ENCODE results near the gene EIF3I. TPM values are rescaled to one million over a fixed set of nuclear protein-coding genes. Genes with fewer than 3 reads are reported as not detected.
A peak's percentile ranks its signal among the peaks of the same experiment; 100 is the strongest.

Gene EIF3I
- total RNA-seq, 1 donor from 2014 or later, result 184 TPM

DNA sequence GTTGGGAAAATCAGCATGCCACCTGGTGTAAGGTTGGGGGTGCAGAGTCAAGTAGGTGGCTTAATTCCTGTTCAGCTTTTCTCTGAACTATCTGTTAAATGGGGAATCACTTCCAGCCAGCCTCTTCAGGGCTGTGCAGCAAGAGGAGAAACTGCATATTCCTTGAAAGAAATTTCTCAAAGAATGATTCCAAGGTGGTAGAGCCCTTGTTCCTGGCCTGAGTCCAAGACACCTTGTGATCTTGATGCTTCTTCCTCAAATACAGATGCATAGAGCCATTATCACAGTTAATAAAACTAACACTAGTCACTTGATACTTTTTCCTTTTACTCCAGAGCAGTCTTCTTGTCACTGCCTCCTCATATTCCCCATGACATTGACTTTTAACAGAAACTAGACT, 37.6 kb upstream of the EIF3I start:
- TF ChIP-seq, protein P1, sequence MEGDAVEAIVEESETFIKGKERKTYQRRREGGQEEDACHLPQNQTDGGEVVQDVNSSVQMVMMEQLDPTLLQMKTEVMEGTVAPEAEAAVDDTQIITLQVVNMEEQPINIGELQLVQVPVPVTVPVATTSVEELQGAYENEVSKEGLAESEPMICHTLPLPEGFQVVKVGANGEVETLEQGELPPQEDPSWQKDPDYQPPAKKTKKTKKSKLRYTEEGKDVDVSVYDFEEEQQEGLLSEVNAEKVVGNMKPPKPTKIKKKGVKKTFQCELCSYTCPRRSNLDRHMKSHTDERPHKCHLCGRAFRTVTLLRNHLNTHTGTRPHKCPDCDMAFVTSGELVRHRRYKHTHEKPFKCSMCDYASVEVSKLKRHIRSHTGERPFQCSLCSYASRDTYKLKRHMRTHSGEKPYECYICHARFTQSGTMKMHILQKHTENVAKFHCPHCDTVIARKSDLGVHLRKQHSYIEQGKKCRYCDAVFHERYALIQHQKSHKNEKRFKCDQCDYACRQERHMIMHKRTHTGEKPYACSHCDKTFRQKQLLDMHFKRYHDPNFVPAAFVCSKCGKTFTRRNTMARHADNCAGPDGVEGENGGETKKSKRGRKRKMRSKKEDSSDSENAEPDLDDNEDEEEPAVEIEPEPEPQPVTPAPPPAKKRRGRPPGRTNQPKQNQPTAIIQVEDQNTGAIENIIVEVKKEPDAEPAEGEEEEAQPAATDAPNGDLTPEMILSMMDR (IDR thresholded peaks at IDR 0.05; ENCODE audit: insufficient read depth, low read depth, low read length), result no peak
- TF ChIP-seq EZH2 (IDR thresholded peaks at IDR 0.05; ENCODE audit: insufficient read depth, low read length), result no peak
- Histone ChIP-seq H3K4me2 (ENCODE audit: low read length) (peak overlapping the region; percentile 50), H4K20me1 (ENCODE audit: insufficient read depth, low read length) (peaks cover 77% of the 10 kb centered on the region), H3K9me3 (ENCODE audit: insufficient read depth, low read depth, low read length) (no peaks in the 10 kb centered on the region), H2AFZ (ENCODE audit: low read depth, low read length) (no peak overlapping the region), H3K9ac (ENCODE audit: low read length) (no peak overlapping the region), H3K36me3 (ENCODE audit: insufficient read depth, low read length) (peaks cover 46% of the 10 kb centered on the region), H3K79me2 (ENCODE audit: insufficient read depth, low read length) (peaks cover 77% of the 10 kb centered on the region), H3K27ac (ENCODE audit: low read depth, low read length) (no peak overlapping the region), H3K27me3 (ENCODE audit: insufficient read depth, low read length) (no peaks in the 10 kb centered on the region), H3K4me3 (ENCODE audit: insufficient read depth, low read depth, low read length) (no peak overlapping the region), H3K4me1 (ENCODE audit: insufficient read depth, low read length) (peaks cover 19% of the 10 kb centered on the region)
- no peak for DNase-seq (ENCODE audit: low read depth)
- no peak overlapping the region for H3K4me3 Mint-ChIP-seq (ENCODE audit: unreplicated experiment)
- no peaks in the 10 kb centered on the region for H3K27me3 Mint-ChIP-seq (ENCODE audit: low read depth, unreplicated experiment)
- no peak for FAIRE-seq
- peak overlapping the region; percentile 66 for H3K27ac Mint-ChIP-seq (ENCODE audit: unreplicated experiment)
- H3K9me3 Mint-ChIP-seq (ENCODE audit: unreplicated experiment), result no peaks in the 10 kb centered on the region
- H3K36me3 Mint-ChIP-seq (ENCODE audit: low read depth, unreplicated experiment), result peaks cover 36% of the 10 kb centered on the region
- peaks cover 39% of the 10 kb centered on the region for H3K4me1 Mint-ChIP-seq (ENCODE audit: low read depth, unreplicated experiment)

DNA sequence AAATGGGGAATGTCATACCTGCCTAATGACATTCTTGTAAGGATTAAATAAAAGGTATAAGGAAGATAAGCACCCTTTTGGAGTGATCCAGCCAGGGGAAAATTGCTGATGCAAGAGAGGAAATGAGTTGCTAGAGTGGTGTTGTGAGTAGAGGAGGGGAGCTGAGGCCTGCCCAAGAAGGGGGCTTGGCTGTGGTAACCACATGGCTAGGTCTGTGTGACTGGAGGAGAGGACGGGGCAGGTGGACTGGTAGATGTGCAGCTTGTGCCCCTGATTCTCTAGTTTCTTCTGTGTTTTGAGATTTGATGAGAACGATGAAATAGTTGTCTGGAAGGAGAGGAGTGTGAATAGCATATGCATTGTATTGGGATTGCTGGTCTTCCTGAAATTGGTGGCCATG, 36.1 kb upstream of the EIF3I start:
- Histone ChIP-seq H3K27ac (ENCODE audit: low read depth, low read length) (no peak overlapping the region), H3K4me1 (ENCODE audit: insufficient read depth, low read length) (peaks cover 11% of the 10 kb centered on the region), H4K20me1 (ENCODE audit: insufficient read depth, low read length) (peaks cover 82% of the 10 kb centered on the region), H3K27me3 (ENCODE audit: insufficient read depth, low read length) (no peaks in the 10 kb centered on the region), H3K4me3 (ENCODE audit: insufficient read depth, low read depth, low read length) (no peak overlapping the region), H3K9me3 (ENCODE audit: insufficient read depth, low read depth, low read length) (no peaks in the 10 kb centered on the region), H3K79me2 (ENCODE audit: insufficient read depth, low read length) (peaks cover 68% of the 10 kb centered on the region), H3K36me3 (ENCODE audit: insufficient read depth, low read length) (peaks cover 56% of the 10 kb centered on the region), H3K4me2 (ENCODE audit: low read length) (peak overlapping the region; percentile 1), H3K9ac (ENCODE audit: low read length) (no peak overlapping the region), H2AFZ (ENCODE audit: low read depth, low read length) (no peak overlapping the region)
- H3K36me3 Mint-ChIP-seq (ENCODE audit: low read depth, unreplicated experiment), result peaks cover 37% of the 10 kb centered on the region
- H3K9me3 Mint-ChIP-seq (ENCODE audit: unreplicated experiment), result no peaks in the 10 kb centered on the region
- peak overlapping the region; percentile 99 for H3K27ac Mint-ChIP-seq (ENCODE audit: unreplicated experiment)
- no peak for DNase-seq (ENCODE audit: low read depth)
- H3K4me1 Mint-ChIP-seq (ENCODE audit: low read depth, unreplicated experiment), result peaks cover 34% of the 10 kb centered on the region
- TF ChIP-seq, protein P1 (IDR thresholded peaks at IDR 0.05; ENCODE audit: insufficient read depth, low read depth, low read length), result no peak
- TF ChIP-seq EZH2 (IDR thresholded peaks at IDR 0.05; ENCODE audit: insufficient read depth, low read length), result no peak
- peak overlapping the region; percentile 74 for H3K4me3 Mint-ChIP-seq (ENCODE audit: unreplicated experiment)
- H3K27me3 Mint-ChIP-seq (ENCODE audit: low read depth, unreplicated experiment), result no peaks in the 10 kb centered on the region
- no peak for FAIRE-seq

DNA sequence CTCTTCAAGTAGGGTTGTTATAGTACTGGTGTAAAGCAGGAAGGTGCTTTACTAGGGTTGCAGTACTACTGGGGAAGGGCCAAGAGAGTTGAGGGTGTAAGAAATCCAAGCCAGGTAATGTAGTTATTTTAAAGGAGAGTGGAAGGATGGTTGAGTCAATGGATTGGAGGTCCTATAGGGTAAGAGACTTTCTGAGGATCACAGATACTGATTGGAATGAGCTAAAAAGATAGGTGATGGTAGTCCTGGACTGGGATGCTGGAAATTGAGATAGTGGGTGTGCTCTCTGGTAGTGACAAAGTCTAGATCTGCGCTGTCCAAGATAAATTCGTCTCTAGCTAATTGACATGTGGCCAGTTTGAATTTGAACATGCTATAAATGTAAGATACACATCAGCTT, 35.7 kb upstream of the EIF3I start:
- H3K27ac Mint-ChIP-seq (ENCODE audit: unreplicated experiment), result peak overlapping the region; percentile 99
- peaks cover 36% of the 10 kb centered on the region for H3K36me3 Mint-ChIP-seq (ENCODE audit: low read depth, unreplicated experiment)
- FAIRE-seq, result no peak

More for the DNA sequence above, 35.7 kb upstream of the EIF3I start:
- H3K4me3 ChIP-seq (ENCODE audit: insufficient read depth, low read depth, low read length), result no peak overlapping the region
- peak overlapping the region; percentile 1 for H3K4me2 ChIP-seq (ENCODE audit: low read length)
- Mint-ChIP-seq H3K9me3 (ENCODE audit: unreplicated experiment) (no peaks in the 10 kb centered on the region), H3K4me3 (ENCODE audit: unreplicated experiment) (peak overlapping the region; percentile 74), H3K27me3 (ENCODE audit: low read depth, unreplicated experiment) (no peaks in the 10 kb centered on the region), H3K4me1 (ENCODE audit: low read depth, unreplicated experiment) (peaks cover 30% of the 10 kb centered on the region)
- H3K4me1 ChIP-seq (ENCODE audit: insufficient read depth, low read length), result peaks cover 7% of the 10 kb centered on the region
- no peak overlapping the region for H3K27ac ChIP-seq (ENCODE audit: low read depth, low read length)
- no peak overlapping the region for H2AFZ ChIP-seq (ENCODE audit: low read depth, low read length)
- H3K36me3 ChIP-seq (ENCODE audit: insufficient read depth, low read length), result peaks cover 60% of the 10 kb centered on the region
- no peaks in the 10 kb centered on the region for H3K9me3 ChIP-seq (ENCODE audit: insufficient read depth, low read depth, low read length)
- TF ChIP-seq EZH2 (IDR thresholded peaks at IDR 0.05; ENCODE audit: insufficient read depth, low read length), result no peak
- TF ChIP-seq, protein P1 (IDR thresholded peaks at IDR 0.05; ENCODE audit: insufficient read depth, low read depth, low read length), result no peak
- no peak for DNase-seq (ENCODE audit: low read depth)
- no peak overlapping the region for H3K9ac ChIP-seq (ENCODE audit: low read length)
- no peaks in the 10 kb centered on the region for H3K27me3 ChIP-seq (ENCODE audit: insufficient read depth, low read length)
- H4K20me1 ChIP-seq (ENCODE audit: insufficient read depth, low read length), result peaks cover 82% of the 10 kb centered on the region
- peaks cover 68% of the 10 kb centered on the region for H3K79me2 ChIP-seq (ENCODE audit: insufficient read depth, low read length)
